GM03348 (cell line): Measurements from ENCODE around the gene DNM1.
A peak's percentile ranks its signal among the peaks of the same experiment; 100 is the strongest.
"Not testable (repeated sequence)": the region's sequence is repeated elsewhere in the genome, so short reads cannot be mapped to it uniquely, and the experiment has no call there.

Source experiments
- DNase-seq: peaks from one replicate; pipeline ENCODE4 v3.0.0; 2012; ENCODE audit warnings: low spot score

DNM1 gene

DNA sequence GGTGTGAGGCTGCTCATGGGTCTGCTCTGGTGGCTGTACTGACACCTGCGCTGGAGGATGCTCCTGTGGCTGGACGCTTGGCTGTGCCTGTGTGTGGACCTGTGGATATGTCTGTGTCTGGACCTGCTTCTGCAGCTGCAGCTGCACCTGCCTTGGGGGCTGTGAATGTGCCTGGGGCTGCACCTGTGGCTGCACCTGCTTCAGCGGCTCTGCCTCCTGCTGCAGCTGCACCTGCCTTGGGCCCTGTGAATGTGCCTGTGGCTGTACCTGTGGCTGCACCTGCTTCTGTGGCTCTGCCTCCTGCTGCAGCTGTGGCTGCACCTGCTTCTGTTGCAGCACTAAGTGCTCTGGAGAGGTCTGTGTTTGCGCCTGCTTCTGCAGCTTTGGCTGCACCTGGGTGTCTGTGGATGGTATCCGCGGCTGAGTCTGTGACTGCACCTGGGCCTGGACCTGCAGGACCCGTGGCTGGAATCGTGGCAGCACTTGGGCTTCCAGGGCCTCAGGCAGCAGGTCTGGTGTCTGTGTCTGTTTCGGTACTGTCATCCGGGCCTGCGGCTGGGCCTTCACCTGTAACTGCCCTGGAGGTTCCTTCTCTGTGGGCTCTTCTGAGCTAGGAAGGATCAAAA lies 24.3 kb upstream of the DNM1 start:
- no peak for DNase-seq

DNA sequence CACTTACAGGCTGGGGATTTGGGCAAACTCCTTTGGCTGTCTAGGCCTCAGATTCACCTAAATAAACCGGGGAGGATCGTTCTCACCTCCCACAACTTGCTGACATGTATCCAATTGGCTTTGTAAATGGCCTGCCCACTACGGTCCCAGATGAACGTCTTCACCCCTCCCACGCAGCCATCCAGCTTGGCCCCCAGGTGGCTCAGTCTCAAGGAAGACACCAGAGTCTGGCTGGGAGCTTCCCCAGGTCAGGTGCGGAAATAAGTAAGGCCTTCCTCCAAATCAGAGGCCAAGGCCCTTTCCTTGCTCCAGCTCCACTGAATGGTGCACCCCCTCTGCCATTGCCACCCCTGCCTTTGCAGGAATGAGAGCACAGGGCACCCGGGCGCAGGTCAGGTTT lies 23.2 kb upstream of the DNM1 start:
- no peak for DNase-seq

DNA sequence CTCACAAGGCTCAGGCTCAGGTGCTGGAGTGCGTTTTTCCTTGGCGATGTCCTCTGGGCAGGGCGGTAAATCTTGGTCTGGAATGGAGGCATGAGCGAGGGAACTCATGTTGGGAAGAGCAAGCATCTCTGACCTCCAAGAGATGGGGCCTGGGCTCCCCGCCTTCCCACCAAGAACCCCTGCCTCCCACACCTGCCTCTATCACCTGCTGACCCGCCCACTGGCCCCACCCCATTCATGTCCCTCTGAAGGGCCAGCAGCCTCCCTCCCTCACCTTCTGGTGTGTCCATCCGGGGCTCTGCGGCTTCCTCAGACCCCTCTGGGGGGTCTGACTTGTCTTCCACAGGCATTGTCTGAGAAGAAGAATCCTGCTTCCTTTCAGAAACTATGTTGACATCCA lies 22.7 kb upstream of the DNM1 start:
- DNase-seq = no peak

DNA sequence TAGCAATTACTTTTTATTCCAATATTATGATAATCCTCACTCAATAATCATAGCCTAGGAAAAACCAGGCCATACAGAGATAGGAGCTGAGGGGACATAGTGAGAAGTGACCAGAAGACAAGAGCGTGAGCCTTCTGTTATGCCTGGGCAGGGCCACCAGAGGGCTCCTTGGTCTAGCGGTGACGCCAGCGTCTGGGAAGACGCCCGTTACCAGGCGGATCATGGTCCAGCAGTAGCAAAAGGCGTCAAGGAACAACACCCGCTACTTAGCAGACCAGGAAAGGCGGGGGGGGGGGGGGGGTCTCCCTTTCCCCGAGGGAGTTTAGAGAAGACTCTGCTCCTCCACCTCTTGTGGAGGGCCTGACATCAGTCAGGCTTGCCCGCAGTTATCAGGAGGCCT lies 21.7 kb upstream of the DNM1 start:
- DNase-seq = not testable (repeated sequence)

DNA sequence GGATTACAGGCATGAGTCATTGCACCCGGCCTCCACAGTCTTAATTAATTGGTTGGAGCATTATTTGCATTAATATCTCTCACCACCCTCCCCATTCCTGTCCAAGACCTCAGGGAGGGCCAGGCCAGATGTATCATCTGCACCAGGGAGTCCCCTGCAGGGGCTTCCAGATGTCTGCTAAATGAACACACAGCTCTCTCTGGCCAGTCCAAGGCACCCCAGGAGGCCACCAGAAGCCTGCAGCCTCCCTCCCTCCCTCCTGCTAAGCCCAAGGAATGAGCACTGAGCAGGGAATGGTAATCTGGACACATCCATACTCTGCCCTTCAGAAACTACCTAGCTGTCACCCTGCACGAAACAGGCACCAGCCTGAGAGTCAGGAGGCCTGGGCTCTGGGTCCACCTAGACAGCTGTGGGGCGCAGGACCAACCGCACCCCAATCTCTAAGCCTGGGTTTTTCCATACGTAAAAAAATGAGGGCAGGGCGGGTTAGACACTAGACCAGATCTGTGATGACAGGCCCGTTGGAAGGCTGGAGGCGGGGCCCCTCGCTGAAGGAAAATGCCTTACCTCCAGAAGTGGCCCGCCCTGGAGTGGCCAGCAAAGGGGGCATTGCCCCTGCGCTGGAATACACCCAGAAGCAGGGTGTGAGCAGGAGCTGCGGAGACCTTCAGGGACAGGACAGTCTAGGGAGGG lies 20.1 kb upstream of the DNM1 start:
- no peak for DNase-seq

DNA sequence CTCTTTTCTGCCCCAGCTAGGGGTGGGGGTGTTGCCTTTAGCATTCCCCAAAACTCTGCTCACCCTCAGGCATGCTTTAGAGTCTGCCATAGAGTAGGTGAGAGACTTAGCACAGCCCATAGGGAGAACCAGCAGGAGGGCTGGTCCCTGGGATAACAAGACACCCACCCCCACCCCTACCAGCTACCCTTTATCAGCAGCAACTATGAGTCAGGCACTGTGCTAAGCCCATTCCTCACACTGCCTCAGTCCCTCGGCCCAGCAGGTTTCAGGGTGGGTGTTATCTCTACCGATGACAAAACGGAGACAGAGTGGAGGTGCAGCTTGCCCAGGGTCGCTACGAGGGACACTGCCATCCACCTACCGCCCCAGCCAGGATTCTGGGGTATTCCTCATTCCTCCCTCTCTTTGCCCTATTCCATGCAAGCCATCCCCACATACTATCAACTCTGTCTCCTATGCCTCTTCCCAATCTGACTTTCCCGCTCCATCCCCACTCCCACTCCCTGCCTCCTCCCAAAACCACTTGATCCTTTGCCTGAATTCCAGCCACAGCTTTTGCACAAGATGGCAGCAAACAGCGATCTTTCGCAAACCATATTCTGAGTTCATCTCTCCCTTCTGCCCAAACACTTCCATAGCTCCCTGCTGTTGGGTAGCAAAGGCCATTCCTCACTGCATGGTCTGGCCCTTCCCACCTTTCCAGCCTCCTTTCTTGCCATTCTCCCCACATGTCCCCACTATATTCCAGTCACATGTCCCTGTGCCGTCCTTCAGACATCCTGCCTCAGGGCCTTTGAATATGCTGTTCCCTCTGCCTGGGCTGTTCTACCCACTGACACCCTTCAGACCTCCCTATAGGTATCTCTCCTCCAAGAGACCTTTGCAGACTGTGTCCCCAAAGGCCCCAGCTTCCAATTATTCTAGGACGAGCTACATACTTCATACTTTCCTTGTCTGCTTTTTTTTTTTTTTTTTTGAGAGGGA lies 16.9 kb upstream of the DNM1 start:
- no peak for DNase-seq

DNA sequence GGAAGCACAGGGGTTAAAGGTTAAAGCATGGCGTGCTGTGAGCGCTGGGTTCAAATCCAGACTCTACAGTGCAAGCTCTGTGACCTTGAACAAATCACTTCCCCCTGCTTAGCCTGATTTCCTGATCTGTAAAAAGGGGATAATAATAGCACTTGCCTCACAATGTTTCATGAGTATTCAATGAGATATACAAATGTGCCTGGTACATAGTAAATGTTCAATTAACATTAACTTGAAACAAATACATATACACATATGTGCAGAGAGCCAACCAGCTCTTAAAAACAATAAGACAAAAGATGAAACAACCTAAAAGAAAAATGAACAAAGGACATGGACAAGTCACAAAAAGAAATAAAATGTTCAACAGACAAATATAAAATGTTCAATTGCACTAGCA lies 15.8 kb upstream of the DNM1 start:
- DNase-seq = no peak

DNA sequence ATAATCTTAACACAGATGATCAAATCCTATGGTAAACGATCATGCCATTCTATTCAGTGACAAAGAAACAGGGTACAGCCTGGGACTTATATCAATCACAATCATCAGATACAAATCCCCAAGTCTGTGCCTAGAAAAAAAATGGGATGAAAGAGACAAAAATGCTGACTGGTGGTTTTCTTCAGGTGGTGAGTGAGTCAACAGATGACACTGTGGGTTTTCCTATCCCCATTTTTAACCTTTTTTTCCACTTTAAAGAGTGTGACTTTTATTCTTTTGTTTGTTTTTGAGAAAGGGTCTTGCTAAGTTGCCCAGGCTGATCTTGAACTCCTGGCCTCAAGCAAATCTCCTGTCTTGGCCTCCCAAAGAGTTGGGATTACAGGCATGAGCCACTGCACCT lies 15.0 kb upstream of the DNM1 start:
- no peak for DNase-seq

DNA sequence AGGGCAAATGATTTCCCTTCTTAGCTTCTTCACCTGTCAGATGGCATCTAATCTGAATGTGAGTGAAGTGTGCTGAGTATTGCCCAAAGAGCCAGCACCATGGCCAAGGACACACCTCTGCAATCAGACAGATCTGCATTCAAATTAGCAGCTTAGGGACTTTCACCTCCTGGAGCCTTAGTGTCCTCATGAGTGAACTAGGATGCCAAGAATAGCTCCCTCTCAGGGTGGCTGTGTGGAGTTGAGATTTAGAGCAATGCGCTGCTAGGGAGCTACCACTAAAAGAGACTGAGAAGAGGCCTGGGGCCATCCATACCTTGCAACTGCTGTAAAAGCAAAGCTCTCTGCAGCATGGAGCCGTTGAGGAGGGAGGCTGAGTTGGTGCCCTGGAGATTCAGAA lies 13.2 kb upstream of the DNM1 start:
- no peak for DNase-seq

DNA sequence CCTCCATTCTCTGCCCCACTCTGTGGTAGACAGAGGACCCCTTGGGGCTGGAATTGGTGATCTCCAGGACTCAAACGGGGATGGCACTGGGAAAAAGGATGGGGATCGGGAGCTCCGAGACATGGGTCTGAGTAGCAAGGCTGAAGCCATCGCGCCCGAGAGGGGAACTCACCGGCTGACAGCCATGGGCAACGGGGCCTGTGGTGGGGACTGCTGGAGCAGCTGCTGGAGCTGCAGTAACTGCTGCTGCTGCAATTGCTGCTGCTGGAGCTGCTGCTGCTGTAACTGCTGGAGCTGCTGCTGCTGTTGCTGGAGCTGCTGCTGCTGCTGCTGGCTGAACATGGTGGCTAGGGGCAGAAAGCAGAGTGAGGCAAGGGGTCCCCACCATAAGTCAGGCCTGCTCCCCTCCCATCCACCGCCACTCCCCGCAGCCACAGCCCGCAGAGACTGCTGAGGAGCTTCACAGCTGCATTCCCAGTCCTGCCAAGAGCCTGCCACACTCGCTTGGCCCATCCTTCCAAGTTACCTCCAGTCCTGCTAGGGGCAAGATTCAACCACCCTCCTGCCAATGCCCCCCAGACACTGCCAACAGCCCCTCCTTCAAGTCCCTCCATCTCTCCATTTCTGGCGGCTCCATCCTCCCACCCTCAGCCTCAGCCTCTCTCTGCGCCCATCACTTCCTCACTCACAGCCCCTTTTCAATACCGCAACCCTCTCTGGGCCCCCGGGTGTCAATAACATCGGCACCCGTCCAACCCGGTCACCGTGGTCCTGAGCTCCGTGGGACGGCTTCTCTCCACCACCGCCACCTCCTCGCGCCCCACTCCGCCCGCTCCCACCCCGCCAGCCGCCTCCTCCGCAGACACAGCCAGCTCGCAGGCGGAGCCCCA lies 12.4 kb upstream of the DNM1 start:
- DNase-seq = peak; percentile 35

DNA sequence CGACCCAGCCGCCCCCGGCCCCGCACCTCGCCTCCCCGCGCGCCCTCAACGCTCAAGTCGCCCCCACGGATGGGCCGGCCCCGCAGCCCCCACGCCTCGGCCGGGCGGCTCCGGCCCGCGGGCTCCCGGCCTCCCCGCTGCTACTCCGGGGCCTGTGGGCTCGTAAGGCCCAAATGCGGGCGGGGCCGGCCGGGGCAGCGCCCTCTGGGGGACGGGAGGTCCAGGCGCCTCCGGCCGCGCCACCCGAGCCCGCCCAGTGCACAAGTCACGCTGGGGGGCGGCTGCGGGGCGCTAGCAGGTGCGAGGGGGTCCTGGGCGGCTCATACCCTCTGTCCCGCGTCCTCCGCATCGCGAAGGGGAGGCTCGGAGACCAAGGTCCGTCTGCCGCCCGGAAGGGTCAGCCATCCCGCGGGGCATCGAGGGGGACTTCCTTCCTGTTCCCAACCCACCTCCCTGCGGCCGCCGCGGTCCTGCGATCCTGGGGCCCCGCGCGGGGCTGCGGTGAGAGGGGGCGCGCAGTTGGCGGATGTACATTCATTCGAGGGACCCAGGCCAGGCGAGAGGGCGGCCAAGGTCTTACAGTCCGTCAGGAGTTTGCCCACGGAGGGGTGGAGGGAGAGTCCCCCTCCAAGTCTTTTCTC lies 11.7 kb upstream of the DNM1 start, which contains the start of gene CIZ1:
Gene CIZ1, minus strand, starts transcription at position 167 of the 641 bp plus-strand sequence. CDS start 715 bp downstream, outside the sequence.
- peak; percentile 96 for DNase-seq

DNA sequence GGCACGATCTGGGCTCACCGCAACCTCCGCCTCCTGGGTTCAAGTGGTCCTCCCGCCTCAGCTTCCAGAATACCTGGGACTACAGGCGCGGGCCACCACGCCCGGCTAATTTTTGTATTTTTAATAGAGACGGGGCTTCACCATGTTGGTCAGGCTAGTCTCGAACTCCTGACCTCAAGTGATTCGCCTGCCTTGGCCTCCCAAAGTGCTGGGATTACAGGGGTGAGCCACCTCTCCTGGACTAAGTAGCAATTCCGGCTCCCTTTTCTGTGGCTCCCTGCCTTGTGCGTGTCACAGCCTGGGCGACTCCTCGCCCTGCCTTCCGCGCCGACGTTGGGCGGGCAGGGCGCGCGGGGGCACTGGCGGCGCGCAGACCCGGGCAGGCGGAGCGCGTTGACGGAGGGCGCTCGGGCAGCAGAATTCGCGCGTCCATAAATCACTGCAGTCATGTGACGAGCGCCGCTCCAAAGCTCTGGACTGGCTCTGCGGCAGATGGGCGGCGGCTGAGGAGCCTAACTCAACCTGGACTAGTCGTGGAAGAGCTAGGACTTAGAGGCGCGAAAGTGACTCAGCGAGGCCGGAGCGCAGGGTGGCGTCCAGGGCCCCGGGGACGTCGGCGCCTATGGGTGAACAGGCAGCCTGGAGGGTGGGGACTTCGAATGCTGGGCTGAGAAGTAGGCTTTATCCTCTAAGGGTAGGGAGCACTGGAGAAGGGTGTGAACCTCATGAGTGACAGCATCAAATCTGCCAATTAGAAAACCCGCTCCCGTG lies 10.4 kb upstream of the DNM1 start:
- peak; percentile 92 for DNase-seq

DNA sequence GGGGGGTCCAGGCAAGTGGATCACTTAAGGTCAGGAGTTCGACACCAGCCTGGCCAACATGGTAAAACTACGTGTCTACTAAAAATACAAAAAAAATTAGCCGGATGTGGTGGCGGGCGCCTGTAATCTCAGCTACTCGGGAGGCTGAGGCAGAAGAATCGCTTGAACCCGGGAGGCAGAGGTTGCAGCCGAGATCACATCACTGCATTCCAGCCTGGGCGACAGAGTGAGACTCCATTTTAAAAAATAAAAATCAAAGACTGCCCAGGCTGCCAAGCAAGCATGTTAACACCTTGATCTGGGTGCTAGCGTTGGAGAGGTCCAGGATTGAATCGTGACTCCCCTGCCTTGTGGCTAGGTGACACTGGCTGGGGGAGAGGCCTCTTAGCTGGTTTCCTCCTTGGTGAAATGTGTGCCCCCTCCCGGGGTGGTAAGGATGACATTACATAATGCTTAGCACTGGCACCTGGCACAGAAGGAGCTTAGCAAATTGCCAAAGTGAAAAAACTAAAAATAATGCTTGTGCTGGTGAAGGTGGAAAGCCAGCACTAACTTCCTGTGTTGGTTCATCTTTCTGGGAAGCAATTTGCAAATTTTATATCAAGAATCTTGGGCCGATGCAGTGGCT lies 9.6 kb upstream of the DNM1 start:
- DNase-seq = no peak

DNA sequence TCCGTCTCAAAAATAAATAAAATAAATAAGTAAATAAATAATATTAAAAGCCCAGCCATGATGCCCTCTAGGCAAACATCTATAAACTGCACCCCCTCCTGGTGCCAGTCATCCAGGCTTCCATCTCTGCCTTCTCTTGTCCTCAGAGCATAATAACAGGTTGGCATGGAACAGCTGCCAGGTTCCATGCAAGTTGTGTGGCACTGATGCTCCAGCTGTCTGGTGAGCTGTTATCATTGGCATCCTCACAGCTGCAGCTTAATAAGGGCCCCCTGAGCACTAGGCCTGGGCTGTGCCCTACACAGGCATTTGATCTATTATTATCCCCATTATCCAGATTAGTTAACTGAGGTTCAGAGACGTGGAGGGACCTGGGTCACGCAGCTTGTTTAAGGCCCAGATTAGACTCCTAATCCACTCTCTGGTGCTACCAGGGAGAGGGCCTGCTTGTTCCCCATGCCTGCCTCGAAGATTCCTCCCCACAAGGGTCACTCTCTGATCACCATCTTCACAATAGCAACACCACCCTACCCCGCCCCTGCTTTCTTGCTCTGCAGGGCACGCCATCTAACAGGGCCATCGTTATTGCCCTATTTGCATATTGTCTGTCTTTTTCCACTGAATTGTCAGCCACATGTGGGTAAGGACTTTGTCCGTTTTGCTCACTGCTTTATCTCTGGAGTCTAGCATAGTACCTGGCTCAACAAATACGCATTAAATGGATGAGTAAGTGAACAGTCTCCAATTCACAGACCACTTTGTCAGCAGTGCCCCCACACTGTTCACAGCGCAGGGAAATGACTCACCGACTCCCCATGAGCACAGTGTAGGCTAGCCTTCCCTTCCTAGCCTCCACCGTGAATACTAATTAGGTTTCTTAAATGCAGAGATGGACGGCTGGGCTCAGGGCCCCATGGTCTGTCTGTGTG lies 1.5 kb upstream of the DNM1 start:
- no peak for DNase-seq

DNA sequence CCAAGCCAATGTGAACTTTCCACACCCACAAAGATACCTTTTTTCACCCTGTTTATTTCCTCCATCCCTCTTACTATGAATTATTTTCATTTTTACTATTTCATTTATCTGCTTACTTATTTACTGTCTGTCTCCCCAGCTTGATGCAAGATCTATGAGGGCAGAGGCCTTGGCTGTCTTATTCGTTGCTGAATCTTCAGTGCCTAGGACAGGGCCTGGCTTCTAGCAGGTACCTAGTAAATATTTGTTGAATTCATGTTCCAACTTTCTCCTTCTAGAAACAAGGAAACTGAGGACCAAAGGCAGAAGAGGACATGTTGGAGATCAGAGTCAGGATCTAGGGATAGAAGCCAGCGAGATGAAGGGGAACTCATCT lies 543 bp upstream of the DNM1 start:
- no peak for DNase-seq

DNA sequence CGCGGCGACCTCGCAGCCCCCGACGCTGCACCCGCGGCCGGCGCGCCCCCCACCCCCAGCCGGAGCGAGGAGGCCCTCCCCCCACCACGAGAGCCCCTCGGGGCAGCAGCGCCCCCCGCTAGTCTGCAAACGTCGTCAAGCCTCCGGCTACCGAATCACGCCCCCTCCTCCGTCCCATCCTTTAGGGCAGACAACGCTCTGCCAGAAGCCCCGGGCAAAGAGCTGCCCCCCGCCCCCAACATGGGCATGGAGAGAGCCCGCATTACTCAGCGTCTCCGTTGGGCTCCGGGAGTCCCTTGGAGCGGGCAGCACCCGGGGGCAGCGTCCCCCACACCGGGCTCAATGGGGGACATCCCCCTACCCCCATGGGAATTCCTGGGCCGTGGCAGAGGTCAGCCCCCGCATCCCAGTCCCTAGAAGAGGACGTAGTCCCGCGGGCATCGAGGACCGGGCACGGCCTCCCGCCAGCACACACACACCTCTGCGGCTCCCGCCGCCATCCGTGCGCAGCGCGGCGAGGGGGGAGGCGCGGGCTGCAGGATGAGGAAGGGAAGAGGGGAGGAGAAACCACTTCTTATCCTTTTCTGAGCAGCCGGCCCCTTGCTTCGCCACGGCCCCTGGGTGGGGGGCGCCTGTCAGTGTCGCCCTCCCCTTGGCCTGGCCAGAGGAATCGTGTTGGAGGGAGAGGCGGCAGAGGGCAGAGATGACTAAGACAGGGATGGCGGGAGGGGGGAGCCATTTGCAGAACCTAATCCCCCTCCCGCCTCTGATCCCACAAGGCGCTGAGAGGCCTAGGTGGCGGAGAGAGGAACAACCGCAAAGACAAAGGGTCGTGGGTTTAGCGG lies 750 bp downstream of the DNM1 start:
- DNase-seq = peak; percentile 71

DNA sequence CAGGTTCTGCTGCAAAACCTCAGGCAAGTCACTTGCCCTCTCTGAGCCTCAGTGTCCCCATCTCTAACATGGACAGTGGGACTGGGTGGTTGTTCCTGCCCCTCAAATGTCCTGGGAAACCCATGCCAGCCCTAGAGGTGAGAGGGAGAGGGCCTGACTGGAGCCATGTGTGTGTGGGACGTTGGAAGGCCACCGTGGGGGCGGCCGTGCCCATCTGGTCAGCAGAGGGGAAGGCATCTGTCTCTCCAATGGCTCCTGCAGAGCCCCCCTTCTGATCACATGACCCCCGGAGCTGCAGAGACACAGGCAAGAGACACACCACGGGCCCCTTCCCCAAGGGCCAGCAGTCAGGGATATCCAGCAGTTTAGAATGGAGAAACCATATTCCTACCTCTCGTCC lies 1.7 kb downstream of the DNM1 start:
- no peak for DNase-seq
